K562 (cell line): Measurements from ENCODE around the gene P2RX1. TPM values are rescaled to one million over a fixed set of nuclear protein-coding genes. Genes with fewer than 3 reads are reported as not detected.

ENCODE experiments used
- ARNT ChIP-seq, 2 experiments: fragments of 450-650 bp; IDR thresholded peaks; 2 replicates each; pipeline ENCODE4 v1.6.1; 2016; ENCODE audit warnings: mild to moderate bottlenecking in 1 of 2
- FOXJ3 ChIP-seq: sonication (generic); formaldehyde crosslinking; IDR thresholded peaks from 2 replicates; pipeline ENCODE4 v1.4.0; 2020; ENCODE audit warnings: mild to moderate bottlenecking, missing genetic modification reagents
- GTF2E2 ChIP-seq: fragments of 200-800 bp; sonication (Bioruptor generic); IDR thresholded peaks from 2 replicates; pipeline ENCODE4 v1.6.1; 2016; ENCODE audit warnings: missing genetic modification characterization, missing compliant biosample characterization
- HDGF ChIP-seq: fragments of 450-650 bp; IDR thresholded peaks from 2 replicates; pipeline ENCODE4 v1.6.1; 2016
- RBFOX2 ChIP-seq: fragments of 200-400 bp; formaldehyde crosslinking; IDR thresholded peaks from 2 replicates; pipeline ENCODE4 v1.6.1; 2017; ENCODE audit warnings: low read depth, mild to moderate bottlenecking, low read length, moderate library complexity
- SIN3A ChIP-seq, 2 experiments: fragments of 150-350 bp in 1 of 2; IDR thresholded peaks; 2 replicates each; pipeline ENCODE4 v1.6.1; 2011 to 2016; ENCODE audit warnings: borderline replicate concordance in 2 of 2, low read depth in 2 of 2, low read length in 2 of 2, mild to moderate bottlenecking in 2 of 2, moderate library complexity in 2 of 2; ENCODE audit not compliant: control insufficient read depth in 1 of 2
- TRIM28 ChIP-seq: fragments of 450-650 bp; IDR thresholded peaks from 2 replicates; pipeline ENCODE4 v1.6.1; 2017
- ZNF311 ChIP-seq: fragments of 250-450 bp; sonication (Bioruptor Pico); IDR thresholded peaks from 2 replicates; pipeline ENCODE4 v1.4.0; 2020; ENCODE audit warnings: mild to moderate bottlenecking, moderate library complexity
- ZNF347 ChIP-seq: fragments of 450-650 bp; formaldehyde crosslinking; IDR thresholded peaks from 2 replicates; pipeline ENCODE4 v1.4.0; 2020; ENCODE audit warnings: low read depth, mild to moderate bottlenecking, moderate library complexity
- ZSCAN32 ChIP-seq: fragments of 450-650 bp; formaldehyde crosslinking; IDR thresholded peaks from 2 replicates; pipeline ENCODE4 v1.4.0; 2020; ENCODE audit warnings: mild to moderate bottlenecking, moderate library complexity
- polyA plus RNA-seq, 8 experiments: library from polyadenylated mRNA; depleted of rRNA in 4 of 8; stranded (reverse) in 5 of 8; unstranded in 3 of 8; fragments of >200 nt; fragmentation: Nextera tagmentation in 2 of 8; fragmentation: Illumina TruSeq in 1 of 8; extraction: Ambion mirVana in 2 of 8; extraction: Trizol in 1 of 8; gene quantifications; 2 replicates each; pipeline versions ENCODE4 v1.2.1 to v1.2.3, GENCODE V29; 2011 to 2014; ENCODE audit warnings: inconsistent platforms in 1 of 8, missing spikeins in 1 of 8
- total RNA-seq, 7 experiments: library from RNA; depleted of rRNA in 6 of 7; stranded (reverse); fragments of >200 nt in 6 of 7; fragmentation: Illumina TruSeq in 2 of 7; extraction: Trizol in 2 of 7; gene quantifications; 2 replicates each; pipeline versions ENCODE4 v1.2.1 to v1.2.3, GENCODE V29; 2011 to 2021; ENCODE audit warnings: low replicate concordance in 1 of 7
- TF ChIP-seq, protein P1 (sequence below): fragments of 250-450 bp; sonication (Bioruptor Pico); IDR thresholded peaks from 2 replicates; pipeline ENCODE4 v1.5.0; 2020; ENCODE audit warnings: mild to moderate bottlenecking
- TF ChIP-seq, protein P2 (sequence below): fragments of 250-450 bp; sonication (Bioruptor Pico); IDR thresholded peaks from 2 replicates; pipeline ENCODE4 v1.8.0; 2021; ENCODE audit warnings: borderline replicate concordance, mild to moderate bottlenecking, moderate library complexity; ENCODE audit not compliant: poor library complexity, severe bottlenecking
- TF ChIP-seq, protein P3 (sequence below): sonication (generic); formaldehyde crosslinking; IDR thresholded peaks from 2 replicates; pipeline ENCODE4 v1.8.0; 2022; ENCODE audit warnings: missing genetic modification reagents, mild to moderate bottlenecking, borderline replicate concordance
- TF ChIP-seq, protein P4 (sequence below): fragments of 250-450 bp; sonication (Bioruptor Pico); IDR thresholded peaks from 2 replicates; pipeline ENCODE4 v1.4.0; 2020; ENCODE audit warnings: mild to moderate bottlenecking, moderate library complexity
- TF ChIP-seq, protein P5 (sequence below), 2 experiments: fragments of 450-650 bp in 1 of 2; IDR thresholded peaks; 2 replicates each; pipeline ENCODE4 v1.6.1; 2011 to 2017; ENCODE audit warnings: low read depth in 2 of 2, antibody characterized with exemption in 1 of 2, borderline replicate concordance in 1 of 2, low read length in 1 of 2, mild to moderate bottlenecking in 1 of 2, mixed read lengths in 1 of 2; ENCODE audit not compliant: control insufficient read depth in 1 of 2
- TF ChIP-seq, protein P6 (sequence below), 2 experiments: fragments of 450-650 bp; IDR thresholded peaks; 2 replicates each; pipeline ENCODE4 v1.6.1; 2016

P2RX1 gene
- total and polyA plus RNA-seq, 9 of the 15 experiments (the other 6 are each of a cell fraction or from before 2014, with no cell fraction given) = 0.27 to 20.3 (median 10.3) TPM

DNA sequence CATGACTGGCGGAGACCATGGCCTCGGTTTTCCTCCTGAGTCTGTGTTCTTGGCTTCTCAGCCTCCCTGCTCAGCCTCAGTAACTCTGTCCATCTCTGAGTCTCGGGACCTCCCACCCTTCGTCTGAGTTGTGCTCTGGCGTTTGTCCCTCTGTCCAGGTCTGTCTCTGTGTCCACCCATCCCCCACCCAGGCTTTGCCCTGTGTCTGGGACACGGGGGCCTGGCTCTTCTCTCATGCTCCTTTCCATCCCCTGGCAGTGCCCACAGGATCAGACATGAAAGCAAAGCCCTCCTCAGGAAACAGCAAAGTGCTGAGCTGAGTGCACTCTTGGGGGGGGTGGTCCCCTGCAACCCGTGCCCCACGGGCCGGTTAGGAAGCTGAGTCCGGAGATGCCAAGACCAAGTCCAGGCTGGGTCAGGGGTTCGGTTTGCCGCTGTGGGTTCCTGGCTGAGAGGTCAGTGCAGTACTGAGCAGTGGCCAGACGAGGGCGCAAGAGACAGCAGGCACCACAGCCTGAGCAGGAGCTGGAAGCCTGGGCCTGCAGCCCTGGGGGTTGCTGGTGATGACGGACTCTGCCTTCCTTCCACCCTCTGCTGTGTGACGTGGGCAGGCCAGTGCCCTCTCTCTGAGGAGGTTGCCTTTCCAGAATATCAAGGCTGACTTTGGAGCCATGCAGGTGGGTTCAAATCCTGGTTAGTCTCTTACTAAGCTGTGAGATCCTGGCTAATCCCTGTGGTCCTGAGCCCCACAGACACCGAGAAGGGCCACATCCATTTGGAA, 2.5 kb downstream of the P2RX1 start (continued):
- TF ChIP-seq ARNT (IDR thresholded peaks at IDR 0.05) (no peak), TRIM28 (no peak), ZNF311 (CRISPR knock-in tag) (no peak), ZSCAN32 (CRISPR knock-in tag) (no peak), ZNF347 (CRISPR knock-in tag) (no peak), FOXJ3 (CRISPR knock-in tag) (no peak), HDGF (no peak), SIN3A (IDR thresholded peaks at IDR 0.05; ENCODE audit: borderline replicate concordance in 2 of 2, control insufficient read depth in 1 of 2, low read depth in 2 of 2, low read length in 2 of 2) (no peak), RBFOX2 (peak; percentile 53), GTF2E2 (tag) (no peak)
- TF ChIP-seq, protein P1, sequence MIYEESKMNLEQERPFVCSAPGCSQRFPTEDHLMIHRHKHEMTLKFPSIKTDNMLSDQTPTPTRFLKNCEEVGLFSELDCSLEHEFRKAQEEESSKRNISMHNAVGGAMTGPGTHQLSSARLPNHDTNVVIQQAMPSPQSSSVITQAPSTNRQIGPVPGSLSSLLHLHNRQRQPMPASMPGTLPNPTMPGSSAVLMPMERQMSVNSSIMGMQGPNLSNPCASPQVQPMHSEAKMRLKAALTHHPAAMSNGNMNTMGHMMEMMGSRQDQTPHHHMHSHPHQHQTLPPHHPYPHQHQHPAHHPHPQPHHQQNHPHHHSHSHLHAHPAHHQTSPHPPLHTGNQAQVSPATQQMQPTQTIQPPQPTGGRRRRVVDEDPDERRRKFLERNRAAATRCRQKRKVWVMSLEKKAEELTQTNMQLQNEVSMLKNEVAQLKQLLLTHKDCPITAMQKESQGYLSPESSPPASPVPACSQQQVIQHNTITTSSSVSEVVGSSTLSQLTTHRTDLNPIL = no peak
- TF ChIP-seq, protein P2, sequence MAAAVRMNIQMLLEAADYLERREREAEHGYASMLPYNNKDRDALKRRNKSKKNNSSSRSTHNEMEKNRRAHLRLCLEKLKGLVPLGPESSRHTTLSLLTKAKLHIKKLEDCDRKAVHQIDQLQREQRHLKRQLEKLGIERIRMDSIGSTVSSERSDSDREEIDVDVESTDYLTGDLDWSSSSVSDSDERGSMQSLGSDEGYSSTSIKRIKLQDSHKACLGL = no peak
- TF ChIP-seq, protein P3, sequence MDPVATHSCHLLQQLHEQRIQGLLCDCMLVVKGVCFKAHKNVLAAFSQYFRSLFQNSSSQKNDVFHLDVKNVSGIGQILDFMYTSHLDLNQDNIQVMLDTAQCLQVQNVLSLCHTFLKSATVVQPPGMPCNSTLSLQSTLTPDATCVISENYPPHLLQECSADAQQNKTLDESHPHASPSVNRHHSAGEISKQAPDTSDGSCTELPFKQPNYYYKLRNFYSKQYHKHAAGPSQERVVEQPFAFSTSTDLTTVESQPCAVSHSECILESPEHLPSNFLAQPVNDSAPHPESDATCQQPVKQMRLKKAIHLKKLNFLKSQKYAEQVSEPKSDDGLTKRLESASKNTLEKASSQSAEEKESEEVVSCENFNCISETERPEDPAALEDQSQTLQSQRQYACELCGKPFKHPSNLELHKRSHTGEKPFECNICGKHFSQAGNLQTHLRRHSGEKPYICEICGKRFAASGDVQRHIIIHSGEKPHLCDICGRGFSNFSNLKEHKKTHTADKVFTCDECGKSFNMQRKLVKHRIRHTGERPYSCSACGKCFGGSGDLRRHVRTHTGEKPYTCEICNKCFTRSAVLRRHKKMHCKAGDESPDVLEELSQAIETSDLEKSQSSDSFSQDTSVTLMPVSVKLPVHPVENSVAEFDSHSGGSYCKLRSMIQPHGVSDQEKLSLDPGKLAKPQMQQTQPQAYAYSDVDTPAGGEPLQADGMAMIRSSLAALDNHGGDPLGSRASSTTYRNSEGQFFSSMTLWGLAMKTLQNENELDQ (CRISPR knock-in tag) = no peak
- TF ChIP-seq, protein P4, sequence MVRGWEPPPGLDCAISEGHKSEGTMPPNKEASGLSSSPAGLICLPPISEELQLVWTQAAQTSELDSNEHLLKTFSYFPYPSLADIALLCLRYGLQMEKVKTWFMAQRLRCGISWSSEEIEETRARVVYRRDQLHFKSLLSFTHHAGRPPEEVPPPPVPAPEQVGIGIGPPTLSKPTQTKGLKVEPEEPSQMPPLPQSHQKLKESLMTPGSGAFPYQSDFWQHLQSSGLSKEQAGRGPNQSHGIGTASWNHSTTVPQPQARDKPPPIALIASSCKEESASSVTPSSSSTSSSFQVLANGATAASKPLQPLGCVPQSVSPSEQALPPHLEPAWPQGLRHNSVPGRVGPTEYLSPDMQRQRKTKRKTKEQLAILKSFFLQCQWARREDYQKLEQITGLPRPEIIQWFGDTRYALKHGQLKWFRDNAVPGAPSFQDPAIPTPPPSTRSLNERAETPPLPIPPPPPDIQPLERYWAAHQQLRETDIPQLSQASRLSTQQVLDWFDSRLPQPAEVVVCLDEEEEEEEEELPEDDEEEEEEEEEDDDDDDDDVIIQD = no peak
- TF ChIP-seq, protein P5, sequence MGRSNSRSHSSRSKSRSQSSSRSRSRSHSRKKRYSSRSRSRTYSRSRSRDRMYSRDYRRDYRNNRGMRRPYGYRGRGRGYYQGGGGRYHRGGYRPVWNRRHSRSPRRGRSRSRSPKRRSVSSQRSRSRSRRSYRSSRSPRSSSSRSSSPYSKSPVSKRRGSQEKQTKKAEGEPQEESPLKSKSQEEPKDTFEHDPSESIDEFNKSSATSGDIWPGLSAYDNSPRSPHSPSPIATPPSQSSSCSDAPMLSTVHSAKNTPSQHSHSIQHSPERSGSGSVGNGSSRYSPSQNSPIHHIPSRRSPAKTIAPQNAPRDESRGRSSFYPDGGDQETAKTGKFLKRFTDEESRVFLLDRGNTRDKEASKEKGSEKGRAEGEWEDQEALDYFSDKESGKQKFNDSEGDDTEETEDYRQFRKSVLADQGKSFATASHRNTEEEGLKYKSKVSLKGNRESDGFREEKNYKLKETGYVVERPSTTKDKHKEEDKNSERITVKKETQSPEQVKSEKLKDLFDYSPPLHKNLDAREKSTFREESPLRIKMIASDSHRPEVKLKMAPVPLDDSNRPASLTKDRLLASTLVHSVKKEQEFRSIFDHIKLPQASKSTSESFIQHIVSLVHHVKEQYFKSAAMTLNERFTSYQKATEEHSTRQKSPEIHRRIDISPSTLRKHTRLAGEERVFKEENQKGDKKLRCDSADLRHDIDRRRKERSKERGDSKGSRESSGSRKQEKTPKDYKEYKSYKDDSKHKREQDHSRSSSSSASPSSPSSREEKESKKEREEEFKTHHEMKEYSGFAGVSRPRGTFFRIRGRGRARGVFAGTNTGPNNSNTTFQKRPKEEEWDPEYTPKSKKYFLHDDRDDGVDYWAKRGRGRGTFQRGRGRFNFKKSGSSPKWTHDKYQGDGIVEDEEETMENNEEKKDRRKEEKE (IDR thresholded peaks at IDR 0.05; ENCODE audit: borderline replicate concordance in 1 of 2, control insufficient read depth in 1 of 2, low read depth in 2 of 2, low read length in 1 of 2) = no peak
- TF ChIP-seq, protein P6, sequence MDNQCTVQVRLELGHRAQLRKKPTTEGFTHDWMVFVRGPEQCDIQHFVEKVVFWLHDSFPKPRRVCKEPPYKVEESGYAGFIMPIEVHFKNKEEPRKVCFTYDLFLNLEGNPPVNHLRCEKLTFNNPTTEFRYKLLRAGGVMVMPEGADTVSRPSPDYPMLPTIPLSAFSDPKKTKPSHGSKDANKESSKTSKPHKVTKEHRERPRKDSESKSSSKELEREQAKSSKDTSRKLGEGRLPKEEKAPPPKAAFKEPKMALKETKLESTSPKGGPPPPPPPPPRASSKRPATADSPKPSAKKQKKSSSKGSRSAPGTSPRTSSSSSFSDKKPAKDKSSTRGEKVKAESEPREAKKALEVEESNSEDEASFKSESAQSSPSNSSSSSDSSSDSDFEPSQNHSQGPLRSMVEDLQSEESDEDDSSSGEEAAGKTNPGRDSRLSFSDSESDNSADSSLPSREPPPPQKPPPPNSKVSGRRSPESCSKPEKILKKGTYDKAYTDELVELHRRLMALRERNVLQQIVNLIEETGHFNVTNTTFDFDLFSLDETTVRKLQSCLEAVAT (IDR thresholded peaks at IDR 0.05) = no peak
